Dermis lymphatic vessel endothelial cell (primary cell): ENCODE results near the gene SYTL3. TPM values are rescaled to one million over a fixed set of nuclear protein-coding genes. Genes with fewer than 3 reads are reported as not detected.

Source experiments
- total RNA-seq: library from RNA; depleted of rRNA; stranded (reverse); fragments of >200 nt; gene quantifications from 2 replicates; pipeline ENCODE4 v1.2.1, GENCODE V29; 2014

The SYTL3 gene, protein sequence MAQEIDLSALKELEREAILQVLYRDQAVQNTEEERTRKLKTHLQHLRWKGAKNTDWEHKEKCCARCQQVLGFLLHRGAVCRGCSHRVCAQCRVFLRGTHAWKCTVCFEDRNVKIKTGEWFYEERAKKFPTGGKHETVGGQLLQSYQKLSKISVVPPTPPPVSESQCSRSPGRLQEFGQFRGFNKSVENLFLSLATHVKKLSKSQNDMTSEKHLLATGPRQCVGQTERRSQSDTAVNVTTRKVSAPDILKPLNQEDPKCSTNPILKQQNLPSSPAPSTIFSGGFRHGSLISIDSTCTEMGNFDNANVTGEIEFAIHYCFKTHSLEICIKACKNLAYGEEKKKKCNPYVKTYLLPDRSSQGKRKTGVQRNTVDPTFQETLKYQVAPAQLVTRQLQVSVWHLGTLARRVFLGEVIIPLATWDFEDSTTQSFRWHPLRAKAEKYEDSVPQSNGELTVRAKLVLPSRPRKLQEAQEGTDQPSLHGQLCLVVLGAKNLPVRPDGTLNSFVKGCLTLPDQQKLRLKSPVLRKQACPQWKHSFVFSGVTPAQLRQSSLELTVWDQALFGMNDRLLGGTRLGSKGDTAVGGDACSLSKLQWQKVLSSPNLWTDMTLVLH
- total RNA-seq, result 0.76 and 0.77 TPM in 2 replicates

GRCh38 chr6:158649289-158650143 lies at the start of gene SYTL3:
Gene SYTL3 (plus strand): TSS chr6:158650054. CDS start chr6:158663269, 13,215 bp downstream.

GRCh38 chr6:158644231-158645063 lies 5.4 kb upstream of the SYTL3 start, which contains the start of gene DYNLT1:
Gene DYNLT1 (minus strand): TSS chr6:158644743. CDS start chr6:158644708, 35 bp downstream.

Other genes with a start within 250 kb of the SYTL3 start
- 35.9 and 47.9 TPM in 2 replicates for gene TMEM181, start 90.0 kb upstream of the SYTL3 start, total RNA-seq
- 86.8 and 97.4 TPM in 2 replicates for gene DYNLT1, start 5.3 kb upstream of the SYTL3 start, total RNA-seq
- 64.8 and 66.1 TPM in 2 replicates for gene EZR, start 169.3 kb downstream of the SYTL3 start, total RNA-seq